ENCODE measurements around the gene RIMBP2. TPM values are rescaled to one million over a fixed set of nuclear protein-coding genes. Genes with fewer than 3 reads are reported as not detected.

Gene RIMBP2
- total and polyA plus RNA-seq, 9 donors, result 1.1 to 16.2 (median 3.5) TPM

GRCh38 chr12:130687796-130688778 is 28.0 kb downstream of the RIMBP2 start:
- Histone ChIP-seq H3K36me3 (no peaks in the 10 kb centered on the region), H3K27ac (no peak overlapping the region), H3K27me3 (no peaks in the 10 kb centered on the region), H3K9me3 (no peaks in the 10 kb centered on the region), H3K4me1 (ENCODE audit: insufficient read depth) (no peaks in the 10 kb centered on the region), H3K4me3 (no peak overlapping the region)
- DNase-seq, result no peak
- WGBS, 3 donors, result 84 to 89% (median 88%) methylated on average over 20 of the region's 20 CpGs
- intact Hi-C loops (cut with DNase I), result no loop called here
- TF ChIP-seq POLR2A (IDR thresholded peaks at IDR 0.05) (no peak), EP300 (IDR thresholded peaks at IDR 0.05) (no peak), CTCF (IDR thresholded peaks at IDR 0.05) (no peak)

- Histone ChIP-seq H3K27ac (no peak overlapping the region), H3K36me3 (no peaks in the 10 kb centered on the region), H3K9me3 (no peaks in the 10 kb centered on the region), H3K27me3 (no peaks in the 10 kb centered on the region), H3K4me3 (no peak overlapping the region), H3K4me1 (ENCODE audit: insufficient read depth) (no peaks in the 10 kb centered on the region)
- no peak for DNase-seq
- WGBS, 3 donors, result 81 to 87% (median 84%) methylated on average over 10 of the region's 10 CpGs
- intact Hi-C loops (cut with DNase I), result no loop called here
- TF ChIP-seq CTCF (IDR thresholded peaks at IDR 0.05), result no peak
- no peak for TF ChIP-seq POLR2A (IDR thresholded peaks at IDR 0.05)
- no peak for TF ChIP-seq EP300 (IDR thresholded peaks at IDR 0.05)
Measured at GRCh38 chr12:130687190-130687589, 28.9 kb downstream of the RIMBP2 start.

GRCh38 chr12:130686511-130686991 is 29.5 kb downstream of the RIMBP2 start:
- Histone ChIP-seq H3K36me3 (no peaks in the 10 kb centered on the region), H3K4me3 (no peak overlapping the region), H3K9me3 (no peaks in the 10 kb centered on the region), H3K27me3 (no peaks in the 10 kb centered on the region), H3K4me1 (ENCODE audit: insufficient read depth) (no peaks in the 10 kb centered on the region), H3K27ac (no peak overlapping the region)
- WGBS, 3 donors, result 45 to 69% (median 64%) methylated on average over 32 of the region's 32 CpGs
- TF ChIP-seq POLR2A (IDR thresholded peaks at IDR 0.05) (no peak), EP300 (IDR thresholded peaks at IDR 0.05) (no peak), CTCF (IDR thresholded peaks at IDR 0.05) (no peak)
- intact Hi-C loops (cut with DNase I), result no loop called here
- DNase-seq, result no peak

GRCh38 chr12:130685850-130686249 is 30.2 kb downstream of the RIMBP2 start:
- intact Hi-C loops (cut with DNase I), result no loop called here
- Histone ChIP-seq H3K36me3 (no peaks in the 10 kb centered on the region), H3K27ac (no peak overlapping the region), H3K4me3 (no peak overlapping the region), H3K27me3 (no peaks in the 10 kb centered on the region), H3K4me1 (ENCODE audit: insufficient read depth) (no peaks in the 10 kb centered on the region), H3K9me3 (no peaks in the 10 kb centered on the region)
- no peak for TF ChIP-seq EP300 (IDR thresholded peaks at IDR 0.05)
- TF ChIP-seq POLR2A (IDR thresholded peaks at IDR 0.05), result no peak
- TF ChIP-seq CTCF (IDR thresholded peaks at IDR 0.05), result no peak
- no peak for DNase-seq
- WGBS, 3 donors, result 79 to 88% (median 84%) methylated on average over 15 of the region's 15 CpGs
